ENCODE results near the gene ZNF234. TPM values are rescaled to one million over a fixed set of nuclear protein-coding genes. Genes with fewer than 3 reads are reported as not detected.

The ZNF234 gene
- total and polyA plus RNA-seq, 2 of the 8 experiments (the other 6 are each of a cell fraction or from before 2014, with no cell fraction given), result 1.9 to 12.3 TPM

- no peak overlapping the region for H3K27ac ChIP-seq (ENCODE audit: low read depth, low read length)
- H3K79me1 ChIP-seq (ENCODE audit: low read depth, low read length), result no peaks in the 10 kb centered on the region
- no peak overlapping the region for H2BK20ac ChIP-seq (ENCODE audit: low read length)
- H4K91ac ChIP-seq (replicated peaks; ENCODE audit: insufficient read length, low read length), result no peak overlapping the region
- H3K36me3 ChIP-seq (ENCODE audit: control insufficient read depth in 2 of 4, insufficient read depth in 4 of 4, low read length in 3 of 4), result no peaks in the 10 kb centered on the region
- ChIA-PET CTCF (ENCODE audit: partially characterized antibody) (no interaction called here), POLR2A (ENCODE audit: partially characterized antibody) (no interaction called here)
- H3K9me3 ChIP-seq (ENCODE audit: insufficient read depth in 2 of 2, low read depth in 1 of 2, low read length in 1 of 2), result peaks cover 20 to 23% of the 10 kb centered on the region in 2 experiments
- H3K4me3 ChIP-seq (ENCODE audit: extremely low read depth in 1 of 4, insufficient read depth in 2 of 4, low read depth in 3 of 4, low read length in 4 of 4), result no peak overlapping the region
- H2AK5ac ChIP-seq (ENCODE audit: low read depth, low read length), result no peak overlapping the region
- FAIRE-seq, result no peak
- no peak overlapping the region for H3K14ac ChIP-seq (ENCODE audit: insufficient read length)
- H3K56ac ChIP-seq (replicated peaks; ENCODE audit: insufficient read length, low read depth, low read length), result no peak overlapping the region
- 92% methylated on average over 1 of the region's 1 CpG; no CpG with 5 or more reads in 1 of the 2 experiments for WGBS, 2 experiments (ENCODE audit: extremely low coverage in 1 of 2, insufficient coverage in 1 of 2, insufficient read length in 1 of 2, insufficient replicate concordance in 2 of 2, low coverage in 1 of 2, low lambda C conversion rate in 2 of 2, missing lambda C conversion rate in 1 of 2)
- no peak for DNase-seq (ENCODE audit: low read depth in 1 of 2, low spot score in 2 of 2)
- H4K8ac ChIP-seq (ENCODE audit: extremely low read depth, insufficient read depth, low read length), result no peak overlapping the region
- no peak overlapping the region for H3K4ac ChIP-seq (replicated peaks; ENCODE audit: insufficient read length, low read depth, low read length)
- H4K20me1 ChIP-seq (replicated peaks in 1 of 2; ENCODE audit: control insufficient read depth in 1 of 2, insufficient read depth in 2 of 2, low read length in 2 of 2), result no peaks in the 10 kb centered on the region
- H3K4me2 ChIP-seq (ENCODE audit: insufficient read depth in 1 of 2, low read depth in 2 of 2, low read length in 2 of 2), result no peak overlapping the region
- H3K4me1 ChIP-seq (replicated peaks in 1 of 4; ENCODE audit: control insufficient read depth in 3 of 4, insufficient read depth in 4 of 4, low read length in 3 of 4), result no peaks in the 10 kb centered on the region
- no peak overlapping the region for H2BK12ac ChIP-seq (ENCODE audit: low read depth, low read length)
- no peak overlapping the region for H4K5ac ChIP-seq (ENCODE audit: insufficient read length, low read depth, low read length)
- H3K18ac ChIP-seq (ENCODE audit: extremely low read depth, low read length), result no peak overlapping the region
- H2BK15ac ChIP-seq (ENCODE audit: low read length), result no peak overlapping the region
- 0 out of 7 replicates have a peak, but pooled peaks cover 0 to 2% (median 0%) of the 10 kb centered on the region in 4 experiments for H3K27me3 ChIP-seq (replicated peaks in 1 of 4; ENCODE audit: control insufficient read depth in 3 of 4, extremely low read depth in 1 of 4, insufficient read depth in 3 of 4, low read length in 3 of 4)
- no peak overlapping the region for H3K23ac ChIP-seq (ENCODE audit: insufficient read length)
- no peak overlapping the region for H2AFZ ChIP-seq (ENCODE audit: low read length)
- H2BK120ac ChIP-seq (replicated peaks; ENCODE audit: low read depth, low read length), result no peak overlapping the region
- H3K9ac ChIP-seq (replicated peaks in 1 of 4; ENCODE audit: extremely low read depth in 1 of 4, low read depth in 3 of 4, low read length in 3 of 4), result no peak overlapping the region
- H3K23me2 ChIP-seq (ENCODE audit: low read depth, low read length), result peaks cover 2% of the 10 kb centered on the region; the same call in 1 of the 2 replicates
- no peaks in the 10 kb centered on the region for H3K79me2 ChIP-seq (ENCODE audit: control insufficient read depth in 1 of 2, insufficient read depth in 2 of 2, low read length in 2 of 2)
- H2BK5ac ChIP-seq (ENCODE audit: low read depth, low read length), result no peak overlapping the region
- TF ChIP-seq CHD1 (IDR thresholded peaks at IDR 0.05; ENCODE audit: low read depth, low read length), result no peak
- TF ChIP-seq SP2 (IDR thresholded peaks at IDR 0.05; ENCODE audit: low read length), result no peak
- no peak for TF ChIP-seq EGR1 (IDR thresholded peaks at IDR 0.05; ENCODE audit: borderline replicate concordance, low read depth, low read length)
- TF ChIP-seq CHD2 (IDR thresholded peaks at IDR 0.05; ENCODE audit: low read length), result no peak
- no peak for TF ChIP-seq CTCF (IDR thresholded peaks at IDR 0.05; ENCODE audit: control extremely low read depth in 1 of 3, insufficient read depth in 1 of 3, low read depth in 1 of 3, low read length in 3 of 3)
- no peak for TF ChIP-seq YY1 (IDR thresholded peaks at IDR 0.05; ENCODE audit: low read depth, low read length)
- TF ChIP-seq TAF1 (IDR thresholded peaks at IDR 0.05; ENCODE audit: low read depth, low read length), result no peak
- no peak for TF ChIP-seq SP4 (IDR thresholded peaks at IDR 0.05; ENCODE audit: low read length)
- TF ChIP-seq EP300 (IDR thresholded peaks at IDR 0.05; ENCODE audit: borderline replicate concordance in 1 of 2, low read depth in 2 of 2, low read length in 2 of 2), result no peak
- no peak for TF ChIP-seq CTBP2 (IDR thresholded peaks at IDR 0.05; ENCODE audit: borderline replicate concordance, insufficient read depth, insufficient read length, low read length)
- no peak for TF ChIP-seq RAD21 (IDR thresholded peaks at IDR 0.05 in 1 of 2, conservative IDR thresholded peaks at IDR 0.05 in 1 of 2; ENCODE audit: low read depth in 2 of 2, low read length in 2 of 2)
- TF ChIP-seq HDAC2 (IDR thresholded peaks at IDR 0.05; ENCODE audit: borderline replicate concordance in 1 of 2, low read depth in 2 of 2, low read length in 2 of 2), result no peak
Observed at GRCh38 chr19:44202470-44202869, 61.1 kb downstream of the ZNF234 start.
